OCI-LY1 (cell line): ENCODE measurements around the gene ZNF22.

Experiments
- EZH2 ChIP-seq: fragments of 200-600 bp; sonication (generic), shearing (Covaris generic); IDR thresholded peaks from 2 replicates; pipeline ENCODE4 v1.8.0; 2017; ENCODE audit warnings: borderline replicate concordance, mixed run types, mild to moderate bottlenecking, antibody characterized with exemption, low read length, moderate library complexity, mixed read lengths
- TF ChIP-seq, protein P1 (sequence below): fragments of 200-600 bp; sonication (generic), shearing (Covaris generic); IDR thresholded peaks from 2 replicates; pipeline ENCODE4 v1.5.1; 2017; ENCODE audit warnings: mild to moderate bottlenecking, antibody characterized with exemption, low read length, moderate library complexity, mixed read lengths

DNA sequence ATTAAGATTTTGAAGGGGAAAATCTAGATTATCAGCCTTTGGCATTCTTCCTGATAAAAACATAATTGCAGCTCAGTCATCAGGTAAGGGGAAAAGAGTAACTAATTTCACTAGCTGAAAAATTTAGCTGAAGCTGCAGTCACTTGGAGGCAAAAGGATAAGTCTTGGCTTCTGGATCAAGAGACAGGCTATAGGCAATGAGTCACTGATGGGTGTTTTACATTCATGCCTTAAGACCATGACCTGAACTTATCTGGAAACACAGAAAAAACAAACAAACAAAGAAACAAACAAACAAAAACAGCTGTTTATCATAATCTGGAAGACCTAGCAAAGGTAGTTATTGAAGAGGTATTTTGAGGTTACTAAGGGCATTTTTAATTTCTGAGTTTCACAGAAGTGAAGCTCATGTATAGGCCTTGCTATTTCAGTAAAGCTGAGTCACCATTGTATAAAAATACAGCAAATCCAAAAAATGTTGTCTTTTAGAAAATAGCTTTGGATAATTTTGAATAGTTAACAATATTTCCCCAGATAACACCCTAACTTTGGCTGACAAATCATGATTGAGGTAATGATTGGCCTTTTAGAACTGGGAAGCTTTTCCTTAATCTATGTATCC is 40.3 kb downstream of the ZNF22 start:
- TF ChIP-seq, protein P1, sequence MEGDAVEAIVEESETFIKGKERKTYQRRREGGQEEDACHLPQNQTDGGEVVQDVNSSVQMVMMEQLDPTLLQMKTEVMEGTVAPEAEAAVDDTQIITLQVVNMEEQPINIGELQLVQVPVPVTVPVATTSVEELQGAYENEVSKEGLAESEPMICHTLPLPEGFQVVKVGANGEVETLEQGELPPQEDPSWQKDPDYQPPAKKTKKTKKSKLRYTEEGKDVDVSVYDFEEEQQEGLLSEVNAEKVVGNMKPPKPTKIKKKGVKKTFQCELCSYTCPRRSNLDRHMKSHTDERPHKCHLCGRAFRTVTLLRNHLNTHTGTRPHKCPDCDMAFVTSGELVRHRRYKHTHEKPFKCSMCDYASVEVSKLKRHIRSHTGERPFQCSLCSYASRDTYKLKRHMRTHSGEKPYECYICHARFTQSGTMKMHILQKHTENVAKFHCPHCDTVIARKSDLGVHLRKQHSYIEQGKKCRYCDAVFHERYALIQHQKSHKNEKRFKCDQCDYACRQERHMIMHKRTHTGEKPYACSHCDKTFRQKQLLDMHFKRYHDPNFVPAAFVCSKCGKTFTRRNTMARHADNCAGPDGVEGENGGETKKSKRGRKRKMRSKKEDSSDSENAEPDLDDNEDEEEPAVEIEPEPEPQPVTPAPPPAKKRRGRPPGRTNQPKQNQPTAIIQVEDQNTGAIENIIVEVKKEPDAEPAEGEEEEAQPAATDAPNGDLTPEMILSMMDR, result no peak
- TF ChIP-seq EZH2, result no peak
